GM18867 (cell line): Measurements from ENCODE around the gene SLC9C1.
A peak's percentile ranks its signal among the peaks of the same experiment; 100 is the strongest.

ENCODE experiments used
- ATAC-seq: cut with Tn5 transposase; IDR thresholded peaks from one replicate; pipeline ENCODE4 v1.9.1; 2021; ENCODE audit warnings: mild to moderate bottlenecking, moderate library complexity; ENCODE audit not compliant: unreplicated experiment

The SLC9C1 gene

DNA sequence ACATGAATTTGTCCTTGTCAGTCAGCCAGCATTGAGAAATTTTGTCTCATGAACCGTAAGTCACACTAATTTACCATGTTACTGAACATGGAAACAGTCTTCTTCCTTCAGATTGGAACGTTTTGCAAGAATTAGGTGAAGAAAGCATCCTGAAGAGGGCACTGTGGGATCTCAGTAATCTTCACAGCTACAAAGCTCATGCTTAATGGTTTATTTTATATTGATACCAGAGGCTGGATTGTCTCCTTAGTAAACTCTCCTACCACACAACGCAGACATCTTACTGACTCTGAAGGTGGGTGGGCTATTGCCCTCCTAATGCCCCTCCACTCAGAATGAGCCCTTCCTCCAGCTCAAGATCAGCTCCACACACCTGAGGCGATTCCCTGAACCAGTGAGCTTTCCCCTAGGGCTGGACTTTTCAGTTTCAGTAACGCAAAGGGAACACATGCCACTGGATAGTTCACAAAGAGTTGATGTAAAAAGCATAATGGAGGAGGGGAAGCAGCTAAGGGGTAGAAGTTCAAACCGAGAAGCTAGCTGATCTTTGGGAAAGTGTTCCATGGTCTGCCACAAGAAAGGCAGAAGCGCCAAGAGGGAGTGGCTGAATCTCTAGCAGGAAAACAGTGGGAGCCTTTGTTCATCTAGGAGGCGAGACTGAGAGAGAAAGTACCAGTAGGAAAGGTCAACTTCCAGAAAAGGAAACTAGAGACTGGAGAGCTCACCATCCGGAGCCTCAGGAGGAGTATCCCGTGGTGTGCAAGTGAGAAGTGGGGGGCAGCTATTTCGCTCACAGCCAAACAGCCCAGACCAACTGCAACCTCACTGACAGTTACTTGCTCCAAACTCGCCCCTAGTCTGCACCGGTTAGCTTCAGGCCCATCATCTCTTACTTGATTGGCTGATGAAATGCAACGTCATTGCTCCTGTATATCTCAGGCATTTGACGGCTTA lies at the start of gene SLC9C1:
Gene SLC9C1, minus strand, starts transcription at position 849 of the 954 bp plus-strand sequence. CDS start 7,425 bp downstream, outside the sequence.
- ATAC-seq = peak; percentile 58

DNA sequence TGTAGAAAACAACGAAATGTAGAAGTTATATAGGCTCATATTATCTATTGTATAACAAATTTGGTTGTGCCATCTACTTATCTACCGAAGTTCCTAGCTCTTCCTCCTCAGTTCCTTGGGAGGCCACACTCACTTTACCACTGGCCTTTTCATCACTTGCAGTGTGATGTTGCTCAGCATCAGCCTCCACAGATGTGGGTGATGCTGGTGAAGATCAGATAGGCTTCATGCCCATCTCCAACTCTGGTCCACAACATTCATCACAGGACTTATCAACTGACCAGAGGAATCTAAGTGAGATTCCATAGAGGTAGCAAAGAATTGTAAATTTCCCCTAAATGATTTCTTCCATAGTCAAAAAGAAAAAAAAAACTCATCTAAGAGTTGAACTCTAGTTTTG lies 47.4 kb upstream of the SLC9C1 start:
- ATAC-seq = no peak

DNA sequence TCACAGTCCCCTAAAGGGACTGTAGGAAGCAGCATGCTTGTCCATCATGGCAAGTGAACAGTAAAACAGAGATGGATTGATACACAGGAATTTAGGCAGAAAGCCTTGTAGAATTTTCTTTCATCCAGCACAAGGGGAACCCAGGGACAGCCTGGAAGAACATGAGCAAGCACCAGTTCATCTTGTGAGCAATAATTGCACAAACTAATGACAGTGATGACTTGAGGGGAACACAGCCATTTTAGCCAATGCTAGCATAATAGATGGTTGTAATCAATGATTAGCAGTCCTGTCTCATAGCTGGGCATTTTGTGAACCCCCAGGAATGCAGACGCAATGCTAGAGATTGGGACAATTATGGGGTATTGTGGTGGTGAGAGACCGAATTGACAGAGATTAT lies 45.6 kb upstream of the SLC9C1 start:
- no peak for ATAC-seq

DNA sequence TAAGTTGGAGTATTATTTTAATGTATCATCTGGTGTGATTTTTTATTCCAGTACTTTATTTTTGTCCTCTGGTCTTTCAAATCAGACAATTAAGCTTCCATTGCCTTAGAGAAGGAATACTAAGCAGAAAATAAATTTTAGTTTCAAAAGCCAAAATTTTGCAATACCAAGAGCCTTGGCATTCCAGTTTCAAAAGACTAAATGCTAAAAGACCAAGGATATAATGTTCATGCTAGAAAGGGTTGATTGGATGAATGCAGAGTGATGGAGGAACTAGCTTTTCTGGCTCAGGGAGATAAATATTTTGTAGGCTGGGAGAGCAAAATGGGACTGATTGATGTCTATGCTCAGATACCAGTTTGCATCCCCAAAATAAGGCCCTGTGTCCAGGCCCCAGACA lies 45.1 kb upstream of the SLC9C1 start:
- ATAC-seq = no peak

DNA sequence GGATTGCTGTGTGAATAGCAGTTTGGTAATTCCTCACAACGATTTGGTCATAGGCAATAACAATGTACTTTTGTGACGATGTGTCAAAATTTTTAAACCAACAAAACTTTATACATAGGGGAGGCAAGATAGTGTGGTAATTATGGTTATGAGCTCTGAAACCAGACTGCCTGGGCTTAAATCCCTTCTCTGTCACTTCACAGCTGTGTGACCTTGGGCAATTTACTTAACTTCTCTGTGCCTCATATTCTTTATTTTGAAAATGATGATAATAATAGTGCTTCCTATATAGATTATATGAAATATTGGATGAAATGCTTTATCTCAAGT lies 44.7 kb upstream of the SLC9C1 start:
- ATAC-seq = no peak

DNA sequence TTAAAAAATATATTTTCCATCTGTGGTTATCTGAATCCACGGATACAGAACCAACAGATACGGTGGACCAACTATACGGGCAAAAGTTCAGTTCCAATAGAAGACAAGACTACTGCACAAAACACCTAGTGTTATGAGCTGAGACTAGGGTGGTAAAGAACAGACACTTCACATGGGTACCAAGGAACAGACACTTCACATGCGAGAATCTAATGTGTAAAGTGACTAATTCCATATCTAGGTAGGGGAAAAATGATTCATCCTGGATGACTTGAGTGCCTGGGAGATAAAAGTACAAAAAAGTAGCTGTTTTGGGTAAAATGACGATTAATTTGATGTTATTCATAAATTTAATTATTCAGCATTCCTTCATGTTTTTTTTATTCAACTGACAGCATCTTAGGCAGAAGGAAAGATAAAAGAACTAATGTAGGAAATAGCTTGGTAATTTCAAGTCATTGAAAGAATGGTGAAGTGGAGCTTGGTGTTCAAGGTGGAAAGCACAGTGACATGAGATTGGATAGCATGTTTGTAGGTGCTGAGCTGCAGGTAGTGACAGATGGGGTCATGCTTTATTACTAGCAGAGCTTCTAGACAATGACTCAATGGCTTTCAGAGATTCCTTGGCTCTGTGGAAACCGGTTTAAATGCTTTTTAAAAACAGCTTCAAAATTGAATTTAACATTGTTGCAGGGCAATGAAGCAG lies 44.2 kb upstream of the SLC9C1 start:
- no peak for ATAC-seq

DNA sequence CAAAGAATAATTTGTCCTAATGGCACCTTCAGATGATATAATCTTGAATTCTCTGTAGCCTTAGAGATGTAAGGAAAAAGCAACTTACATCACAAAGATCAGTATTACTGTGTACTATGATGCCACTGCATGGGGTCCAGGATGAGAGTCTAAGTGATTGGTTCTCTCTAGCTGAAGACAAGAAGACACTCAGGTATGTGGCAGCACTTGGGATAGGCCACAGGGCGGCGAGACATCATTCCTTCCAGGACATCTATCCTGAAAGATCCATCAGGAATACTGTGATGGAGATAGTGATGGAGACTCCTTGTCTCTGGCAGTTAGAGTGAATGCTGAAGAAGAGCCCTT lies 41.4 kb upstream of the SLC9C1 start:
- no peak for ATAC-seq

DNA sequence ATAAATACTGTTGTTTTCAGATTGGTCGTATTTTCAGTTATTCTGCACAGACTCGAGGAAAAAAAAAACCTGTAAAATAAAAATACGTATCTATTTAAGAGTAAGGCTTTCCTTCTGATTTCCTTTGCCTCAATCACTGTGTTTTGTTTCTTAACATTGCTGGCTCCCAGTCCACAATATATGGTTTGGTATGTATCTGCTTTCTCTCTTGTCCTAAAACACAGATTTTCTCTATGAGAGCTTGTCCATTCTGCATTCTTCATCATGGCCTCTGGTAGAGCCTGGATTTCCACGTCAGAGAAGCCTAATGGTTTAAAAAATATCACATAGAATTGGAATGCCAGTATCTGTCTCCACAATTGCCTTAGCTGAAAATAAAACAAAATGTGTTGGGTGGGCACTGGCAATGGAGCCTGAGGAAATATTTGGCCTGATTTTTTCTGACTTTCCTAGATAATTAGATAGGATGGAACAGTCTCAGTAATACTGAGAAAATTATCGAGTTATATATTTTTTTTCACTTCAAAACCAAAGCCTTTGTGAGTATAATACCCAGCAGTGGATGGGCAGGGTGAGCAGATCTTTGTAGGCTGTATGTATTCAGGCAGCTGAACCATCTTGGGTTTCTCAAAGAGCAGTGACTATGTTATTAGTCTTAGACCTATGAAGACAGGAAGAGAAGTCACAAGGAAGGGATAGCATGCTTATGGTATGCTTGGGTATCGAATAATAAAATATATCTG lies 40.8 kb upstream of the SLC9C1 start:
- no peak for ATAC-seq

DNA sequence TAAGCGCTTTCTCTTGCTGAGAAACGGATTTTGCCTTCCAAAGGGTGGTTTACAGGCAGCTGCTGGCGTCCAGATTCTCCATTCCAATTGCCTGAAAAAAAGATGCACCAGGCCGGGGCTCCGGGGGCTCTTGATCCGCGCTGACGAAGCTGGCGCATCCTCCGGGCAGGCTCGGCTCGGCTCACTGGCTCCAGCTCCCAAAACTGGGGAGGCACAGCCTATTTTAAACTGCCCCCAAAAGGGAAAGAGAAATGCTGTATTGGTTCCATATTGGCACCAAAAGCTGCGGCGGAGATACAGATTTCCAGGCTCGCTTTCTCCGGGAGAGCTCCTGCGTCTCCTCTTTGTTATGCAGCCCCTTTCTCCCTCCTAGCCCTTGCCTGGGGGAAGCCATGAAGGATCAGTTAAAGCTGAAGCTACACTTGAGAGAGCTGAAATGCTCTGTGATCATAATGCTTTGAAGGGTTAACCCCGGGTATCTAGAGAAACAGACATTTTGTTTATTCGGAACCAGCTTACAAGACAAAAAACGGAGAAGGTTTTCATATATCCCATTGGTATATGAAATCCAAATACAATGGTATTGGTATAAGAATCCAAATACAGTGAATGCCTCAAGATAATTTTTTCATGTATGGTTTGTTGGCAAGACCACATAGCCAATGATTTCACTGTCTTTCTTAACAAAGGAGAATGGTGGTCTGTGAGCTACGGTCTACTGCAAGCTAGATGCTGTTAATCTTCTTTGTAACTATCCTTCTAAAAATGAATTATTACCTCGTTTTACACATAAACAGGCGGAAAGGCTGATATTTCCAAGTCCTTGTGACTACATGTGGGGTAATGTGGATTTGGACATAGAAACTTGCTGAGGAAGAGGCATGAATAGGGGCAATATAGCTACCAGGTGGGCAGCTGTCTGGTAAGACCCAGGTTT lies 39.6 kb upstream of the SLC9C1 start:
- ATAC-seq = peak; percentile 35

DNA sequence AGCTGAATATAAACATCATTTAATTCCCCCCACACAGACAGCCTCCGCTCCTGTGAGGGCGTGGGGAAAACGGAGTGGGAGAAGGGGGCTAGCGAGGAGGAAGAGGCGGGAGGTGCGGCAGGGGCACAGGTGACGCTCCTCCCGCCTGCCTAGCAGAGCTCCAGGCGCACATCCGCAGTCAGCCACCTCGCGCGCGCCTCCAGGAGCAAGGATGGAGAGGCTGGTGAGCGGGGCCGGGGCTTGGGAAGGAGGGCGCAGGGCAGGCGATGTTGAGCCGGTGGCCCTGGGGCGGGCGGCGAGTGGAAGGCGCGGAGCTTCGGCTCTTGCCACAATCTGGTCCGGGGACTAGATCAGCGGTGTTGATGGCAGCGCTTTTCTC lies 39.0 kb upstream of the SLC9C1 start, which contains the start of gene CD200:
Gene CD200, plus strand, starts transcription at position 155 of the 379 bp plus-strand sequence. Its CDS starts 57 bp downstream, at position 212.
- ATAC-seq = peak; percentile 78

DNA sequence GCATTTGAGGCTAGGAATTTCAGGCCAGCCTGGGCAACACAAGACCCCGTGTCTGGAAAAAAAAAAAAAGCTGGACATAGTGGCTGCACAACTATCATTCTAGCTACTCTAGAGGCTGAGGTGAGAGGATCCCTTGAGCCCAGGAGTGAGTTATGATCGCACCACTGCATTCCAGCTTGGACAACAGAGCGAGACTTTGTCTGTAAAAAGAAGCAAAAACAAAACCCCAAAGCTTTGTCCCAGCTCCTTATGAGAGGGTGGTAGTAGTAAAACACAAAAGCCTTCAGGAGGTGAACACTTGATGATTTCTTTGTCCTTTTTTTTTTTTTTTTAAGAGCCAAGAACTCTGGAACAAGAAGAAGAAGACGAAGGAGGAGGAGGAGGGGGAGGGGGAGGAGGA lies 37.8 kb upstream of the SLC9C1 start:
- no peak for ATAC-seq

DNA sequence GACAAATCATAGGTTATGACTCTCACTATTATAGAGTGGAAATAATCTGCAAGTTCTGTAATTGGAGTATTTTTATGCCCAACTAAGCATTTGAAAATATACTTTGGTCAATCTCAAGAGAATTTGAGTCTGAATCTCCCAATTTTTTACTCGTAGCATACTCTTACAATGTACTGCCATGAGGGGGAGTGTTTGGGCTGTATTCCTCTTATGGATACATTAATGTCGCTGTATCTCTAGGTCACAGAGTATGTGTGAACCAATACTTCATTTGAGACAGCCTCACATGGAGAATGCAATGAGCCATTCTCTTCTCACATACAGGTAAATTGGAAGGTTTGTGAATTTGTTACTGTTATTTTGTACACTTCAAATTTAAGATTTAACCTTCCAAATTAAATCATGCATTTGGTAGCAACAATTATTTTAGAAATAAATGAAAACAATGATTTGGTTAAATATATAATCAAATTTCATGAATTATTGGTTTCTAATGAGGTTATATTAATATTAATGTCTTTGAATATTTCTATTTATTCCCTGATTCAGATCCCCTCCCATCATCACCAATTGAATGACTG lies 33.4 kb upstream of the SLC9C1 start:
- peak; percentile 96 for ATAC-seq

DNA sequence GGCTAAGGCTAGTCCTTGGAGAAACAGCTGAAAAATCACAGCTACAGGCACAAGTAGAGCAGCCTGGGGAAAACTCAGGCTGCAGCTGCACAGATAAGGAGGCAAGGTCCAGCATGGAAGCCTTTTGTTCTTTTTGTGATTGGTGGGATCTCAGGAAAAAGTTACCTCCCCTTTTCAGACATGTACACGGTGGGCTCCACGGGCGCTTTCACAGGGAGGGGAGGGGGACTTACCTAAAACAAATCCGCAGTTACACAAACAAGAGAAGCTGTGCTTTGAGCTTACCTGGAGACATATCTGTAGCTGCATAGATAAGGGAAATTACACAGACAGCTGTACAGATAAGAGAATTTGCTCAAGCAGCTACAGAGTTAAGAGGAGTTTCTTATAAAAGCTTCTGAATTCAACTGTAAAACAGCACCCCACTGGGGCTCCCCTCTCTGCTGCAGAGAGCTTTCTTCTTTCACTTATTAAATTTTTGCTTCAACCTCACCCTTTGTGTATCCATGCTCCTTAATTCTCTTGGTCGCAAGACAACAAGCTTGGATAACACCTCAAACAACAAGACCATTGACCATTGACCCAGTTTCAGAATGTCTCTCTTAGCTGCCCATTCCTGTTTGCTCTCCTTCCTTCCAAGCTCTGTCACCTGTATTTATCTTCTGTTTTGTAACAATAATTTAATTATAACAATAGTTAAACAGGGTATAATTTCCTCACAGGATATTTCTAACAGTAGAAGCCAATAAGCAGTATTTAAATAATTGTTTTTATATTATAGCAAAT lies 28.0 kb upstream of the SLC9C1 start:
- no peak for ATAC-seq

DNA sequence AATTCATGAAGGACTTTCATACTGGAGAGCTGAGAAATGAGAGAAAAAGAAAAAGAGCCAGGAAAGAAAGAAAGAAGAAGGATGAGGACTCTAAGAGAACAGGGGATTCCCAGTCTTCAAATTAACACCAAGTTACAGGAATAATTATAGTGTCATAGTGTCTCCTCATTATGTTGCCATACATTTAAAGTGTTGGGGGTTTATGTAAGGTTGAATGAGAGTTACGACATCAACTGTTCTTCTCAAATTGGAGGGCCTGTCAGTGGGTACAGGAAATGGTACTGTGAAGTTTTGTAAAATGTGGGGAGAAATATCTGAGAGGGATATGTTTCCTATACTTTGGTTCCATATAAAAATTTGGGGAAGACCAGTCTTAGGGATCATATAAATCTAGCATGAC lies 26.7 kb upstream of the SLC9C1 start:
- no peak for ATAC-seq

DNA sequence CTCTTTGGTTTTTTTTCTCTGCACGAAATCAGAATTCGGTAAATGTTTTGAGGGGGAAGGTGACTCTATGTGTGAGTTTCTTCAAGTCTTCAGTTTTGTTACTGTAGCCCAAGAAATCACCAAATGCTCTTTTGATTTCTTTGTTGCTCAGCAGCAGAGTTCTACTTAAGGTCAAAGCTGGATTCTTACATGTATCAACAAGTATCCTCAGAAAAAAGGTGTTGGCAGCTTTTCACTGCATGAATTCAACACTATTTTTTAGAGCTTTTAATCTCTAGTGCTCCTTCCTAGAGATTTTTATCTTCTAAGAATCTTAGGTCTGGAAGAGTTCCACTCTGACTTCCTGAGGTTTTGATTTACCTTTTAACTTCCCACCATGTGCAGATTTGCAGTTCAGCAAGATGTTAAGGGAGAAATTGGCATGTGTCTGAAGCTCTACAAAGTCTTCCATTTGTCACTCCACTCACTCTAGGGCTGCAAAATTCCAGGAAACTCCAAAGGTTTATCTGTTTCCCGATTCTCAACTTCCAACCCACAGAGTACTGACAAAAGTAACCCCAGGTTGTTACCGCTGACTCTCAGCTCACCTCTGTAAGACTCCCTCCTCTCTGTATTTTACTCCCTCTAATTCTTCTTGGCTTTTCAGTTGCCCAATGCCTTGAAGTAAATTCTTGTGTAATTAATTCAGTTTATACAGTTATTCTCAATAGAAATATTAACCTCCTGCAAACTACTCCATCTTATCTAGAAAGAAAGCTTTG lies 25.7 kb upstream of the SLC9C1 start:
- ATAC-seq = no peak

DNA sequence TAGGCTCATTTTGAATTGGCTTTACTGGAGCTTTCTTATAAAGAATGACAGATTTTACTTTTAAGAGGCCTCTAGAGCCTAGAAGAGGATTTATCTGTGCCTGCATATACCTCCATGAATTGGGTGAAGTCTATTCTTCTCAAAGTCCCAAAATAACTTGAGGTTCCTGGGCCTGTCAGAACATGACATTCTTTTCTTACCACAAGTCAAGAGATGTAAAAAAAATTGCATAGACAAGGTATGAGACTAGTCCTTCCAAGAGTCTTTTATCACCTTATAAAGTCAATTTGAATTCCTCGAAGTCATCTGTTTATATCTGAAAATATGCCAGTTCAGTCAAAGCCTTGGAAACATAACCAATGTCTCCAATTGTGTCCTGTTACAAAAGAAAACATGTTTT lies 21.8 kb upstream of the SLC9C1 start:
- no peak for ATAC-seq

DNA sequence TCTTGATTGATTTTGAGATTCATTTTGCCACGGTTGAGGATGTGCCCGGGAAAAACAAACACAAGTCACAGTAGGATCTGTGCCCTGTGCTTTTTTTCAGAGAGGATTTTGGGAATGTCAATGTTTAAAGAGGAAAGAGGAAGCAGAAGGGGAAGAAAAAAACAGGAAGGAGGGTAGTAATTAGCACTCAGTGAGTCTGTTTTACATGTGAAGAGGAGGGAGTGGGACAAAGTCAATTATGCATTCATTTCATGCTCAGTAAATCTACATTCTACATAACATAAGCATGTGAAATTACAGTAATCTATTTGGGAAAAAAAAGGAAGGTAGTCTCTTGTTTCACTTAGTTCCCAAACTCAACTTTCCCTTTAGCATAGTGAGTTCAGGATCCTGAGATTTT lies 20.6 kb upstream of the SLC9C1 start:
- ATAC-seq = no peak

DNA sequence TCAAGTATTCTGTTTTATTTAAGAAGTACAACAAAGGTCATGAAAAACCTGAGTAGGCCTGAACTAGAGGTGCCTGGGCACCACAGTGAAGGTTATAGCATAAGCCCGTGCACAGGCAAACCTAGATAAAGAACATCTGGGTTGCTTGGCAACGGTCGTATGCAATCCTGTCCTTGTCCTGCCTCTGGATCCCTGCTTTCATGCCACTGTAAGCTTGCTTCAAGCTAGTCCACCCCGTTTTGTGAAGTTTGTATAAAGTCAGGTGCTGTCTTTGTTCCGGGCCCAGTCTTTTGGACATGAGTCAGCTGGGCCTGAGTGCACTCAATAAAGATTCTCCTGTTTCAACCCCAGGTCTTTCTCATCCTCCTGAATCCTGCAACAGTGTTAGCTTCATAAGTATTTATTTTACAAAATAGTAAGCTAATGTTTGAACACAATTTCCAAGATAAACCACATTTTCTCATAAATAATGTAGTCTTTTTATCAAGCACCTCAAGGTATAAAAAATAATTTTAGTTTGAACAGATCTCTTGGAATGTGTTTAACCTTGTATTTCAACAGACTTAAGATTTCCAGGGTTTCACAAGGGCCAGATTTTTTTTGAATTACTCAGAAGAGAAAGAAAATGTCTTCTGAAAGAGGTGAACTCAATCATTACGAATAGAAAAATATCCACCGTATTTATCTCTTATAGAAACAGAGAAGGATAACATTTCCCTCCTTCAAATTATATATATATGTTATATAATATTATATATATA lies 14.3 kb upstream of the SLC9C1 start:
- no peak for ATAC-seq
